ENCODE measurements around the gene MIB2. TPM values are rescaled to one million over a fixed set of nuclear protein-coding genes. Genes with fewer than 3 reads are reported as not detected.
"Not testable (repeated sequence)": the region's sequence is repeated elsewhere in the genome, so short reads cannot be mapped to it uniquely, and the experiment has no call there.

Gene MIB2
- total RNA-seq, 4 donors from 2014 or later = 50.5 to 108 (median 98.6) TPM

DNA sequence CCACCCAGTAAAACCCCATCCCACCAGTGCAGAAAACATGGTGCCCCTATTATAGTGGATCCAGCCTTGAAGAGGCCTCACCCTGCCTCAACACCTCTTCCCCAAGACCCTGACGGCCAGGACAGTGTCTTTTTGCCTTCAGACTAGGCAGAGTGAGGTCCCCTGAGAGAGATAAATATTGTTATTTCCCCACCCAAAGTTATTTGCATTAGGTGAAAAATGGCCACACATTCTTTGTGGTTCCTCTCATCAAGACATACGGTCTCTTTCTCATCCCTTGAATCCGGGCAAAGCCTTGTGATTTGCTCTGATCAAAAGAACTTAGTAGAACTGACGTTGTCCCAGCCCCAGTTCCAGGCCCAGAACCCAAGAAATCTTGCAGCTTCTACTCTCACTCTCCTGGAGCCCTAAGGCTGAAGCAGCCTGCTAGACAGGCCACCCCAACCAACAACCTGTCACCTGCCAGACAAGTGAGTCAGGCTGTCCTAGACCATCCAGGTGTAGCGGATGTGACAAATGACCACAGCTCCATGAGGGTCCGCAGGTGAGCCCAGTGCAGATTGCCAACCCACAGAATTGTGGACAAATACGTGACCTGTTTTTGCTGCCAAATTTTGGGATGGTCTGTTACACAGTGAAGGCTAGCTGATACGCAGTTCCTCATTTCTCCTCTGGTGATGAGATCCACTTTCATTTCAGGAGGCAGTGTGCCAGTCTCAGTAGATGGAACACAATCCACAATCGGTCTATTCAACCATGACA, 32.5 kb upstream of the MIB2 start:
- Histone ChIP-seq H3K27me3 (peaks cover 0 to 2% of the 10 kb centered on the region in 2 donors), H3K9me3 (no peaks in the 10 kb centered on the region), H3K4me1 (no peaks in the 10 kb centered on the region), H3K27ac (no peak overlapping the region), H3K4me3 (no peak overlapping the region), H3K36me3 (no peaks in the 10 kb centered on the region)
- TF ChIP-seq POLR2A (IDR thresholded peaks at IDR 0.05) (no peak), EP300 (IDR thresholded peaks at IDR 0.05) (no peak)
- TF ChIP-seq, protein P1, sequence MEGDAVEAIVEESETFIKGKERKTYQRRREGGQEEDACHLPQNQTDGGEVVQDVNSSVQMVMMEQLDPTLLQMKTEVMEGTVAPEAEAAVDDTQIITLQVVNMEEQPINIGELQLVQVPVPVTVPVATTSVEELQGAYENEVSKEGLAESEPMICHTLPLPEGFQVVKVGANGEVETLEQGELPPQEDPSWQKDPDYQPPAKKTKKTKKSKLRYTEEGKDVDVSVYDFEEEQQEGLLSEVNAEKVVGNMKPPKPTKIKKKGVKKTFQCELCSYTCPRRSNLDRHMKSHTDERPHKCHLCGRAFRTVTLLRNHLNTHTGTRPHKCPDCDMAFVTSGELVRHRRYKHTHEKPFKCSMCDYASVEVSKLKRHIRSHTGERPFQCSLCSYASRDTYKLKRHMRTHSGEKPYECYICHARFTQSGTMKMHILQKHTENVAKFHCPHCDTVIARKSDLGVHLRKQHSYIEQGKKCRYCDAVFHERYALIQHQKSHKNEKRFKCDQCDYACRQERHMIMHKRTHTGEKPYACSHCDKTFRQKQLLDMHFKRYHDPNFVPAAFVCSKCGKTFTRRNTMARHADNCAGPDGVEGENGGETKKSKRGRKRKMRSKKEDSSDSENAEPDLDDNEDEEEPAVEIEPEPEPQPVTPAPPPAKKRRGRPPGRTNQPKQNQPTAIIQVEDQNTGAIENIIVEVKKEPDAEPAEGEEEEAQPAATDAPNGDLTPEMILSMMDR (IDR thresholded peaks at IDR 0.05) = no peak
- DNase-seq (ENCODE audit: low spot score in 2 of 2) = no peak
- WGBS, 2 donors = 71 to 72% methylated on average over 9 of the region's 9 CpGs

DNA sequence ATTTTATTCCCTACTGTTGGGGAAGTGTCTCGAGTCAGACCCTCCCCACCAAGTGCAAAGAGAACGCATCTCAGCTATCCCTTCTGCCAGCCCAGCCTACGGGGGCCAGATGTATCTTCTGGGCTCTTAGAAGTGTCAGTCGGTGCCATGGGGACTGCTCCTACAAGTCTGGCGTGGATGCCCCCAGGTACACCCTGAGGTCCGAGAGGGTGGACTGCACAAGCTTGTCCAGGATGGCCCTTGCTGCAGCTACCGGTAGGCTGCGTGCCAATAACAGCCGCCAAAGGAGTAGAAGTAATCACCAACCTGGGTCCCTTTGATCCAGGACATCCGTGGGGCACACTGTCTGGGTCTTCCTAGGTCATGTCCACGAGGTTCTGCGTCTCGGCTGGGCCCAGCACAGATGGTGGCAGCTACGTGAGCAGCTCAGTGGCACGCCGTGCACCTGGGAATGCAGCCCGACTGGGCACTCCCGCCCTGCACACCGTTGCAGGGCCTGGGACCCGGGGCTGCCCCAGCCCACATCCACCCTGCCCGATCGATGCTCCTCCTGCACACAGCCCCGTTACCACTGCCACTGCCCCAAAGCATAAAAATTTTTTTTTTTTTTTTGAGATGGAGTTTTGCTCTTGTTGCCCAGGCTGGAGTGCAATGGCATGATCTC, 31.8 kb upstream of the MIB2 start:
- Histone ChIP-seq H3K4me1 (no peaks in the 10 kb centered on the region), H3K9me3 (no peaks in the 10 kb centered on the region), H3K4me3 (no peak overlapping the region), H3K27me3 (peaks cover 0 to 2% of the 10 kb centered on the region in 2 donors), H3K36me3 (no peaks in the 10 kb centered on the region), H3K27ac (no peak overlapping the region)
- no peak for DNase-seq (ENCODE audit: low spot score in 2 of 2)
- WGBS, 2 donors = 86 to 87% methylated on average over 14 to 23 of the region's 23 CpGs
- no peak for TF ChIP-seq POLR2A (IDR thresholded peaks at IDR 0.05)

DNA sequence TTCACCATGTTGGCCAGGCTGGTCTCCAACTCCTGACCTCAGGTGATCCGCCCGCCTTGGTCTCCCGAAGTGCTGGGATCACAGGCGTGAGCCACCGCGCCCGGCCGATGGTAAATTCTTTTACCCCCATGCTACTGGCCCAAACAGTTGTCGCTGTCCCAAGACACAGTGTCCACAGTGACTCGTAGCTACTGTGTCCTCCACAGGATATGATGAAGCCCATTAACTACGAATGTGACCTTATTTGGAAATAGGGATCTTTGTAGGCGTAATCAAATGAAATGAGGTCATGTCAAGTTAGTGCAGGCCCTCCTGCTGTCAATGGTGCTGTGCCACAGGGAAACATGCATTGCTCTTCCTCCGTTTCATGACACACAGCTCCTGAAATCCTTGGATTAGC, 23.8 kb upstream of the MIB2 start:
- no peak overlapping the region for H3K4me3 ChIP-seq
- H3K27ac ChIP-seq = no peak overlapping the region
- no peaks in the 10 kb centered on the region for H3K9me3 ChIP-seq
- H3K27me3 ChIP-seq = peaks cover 0 to 4% of the 10 kb centered on the region in 2 donors
- 88 to 90% methylated on average over 13 of the region's 13 CpGs for WGBS, 2 donors
- H3K36me3 ChIP-seq = no peaks in the 10 kb centered on the region
- no peaks in the 10 kb centered on the region for H3K4me1 ChIP-seq
- no peak for DNase-seq (ENCODE audit: low spot score in 2 of 2)
- TF ChIP-seq EP300 (IDR thresholded peaks at IDR 0.05) = no peak
- no peak for TF ChIP-seq POLR2A (IDR thresholded peaks at IDR 0.05)
- TF ChIP-seq, protein P1 (IDR thresholded peaks at IDR 0.05) = no peak

DNA sequence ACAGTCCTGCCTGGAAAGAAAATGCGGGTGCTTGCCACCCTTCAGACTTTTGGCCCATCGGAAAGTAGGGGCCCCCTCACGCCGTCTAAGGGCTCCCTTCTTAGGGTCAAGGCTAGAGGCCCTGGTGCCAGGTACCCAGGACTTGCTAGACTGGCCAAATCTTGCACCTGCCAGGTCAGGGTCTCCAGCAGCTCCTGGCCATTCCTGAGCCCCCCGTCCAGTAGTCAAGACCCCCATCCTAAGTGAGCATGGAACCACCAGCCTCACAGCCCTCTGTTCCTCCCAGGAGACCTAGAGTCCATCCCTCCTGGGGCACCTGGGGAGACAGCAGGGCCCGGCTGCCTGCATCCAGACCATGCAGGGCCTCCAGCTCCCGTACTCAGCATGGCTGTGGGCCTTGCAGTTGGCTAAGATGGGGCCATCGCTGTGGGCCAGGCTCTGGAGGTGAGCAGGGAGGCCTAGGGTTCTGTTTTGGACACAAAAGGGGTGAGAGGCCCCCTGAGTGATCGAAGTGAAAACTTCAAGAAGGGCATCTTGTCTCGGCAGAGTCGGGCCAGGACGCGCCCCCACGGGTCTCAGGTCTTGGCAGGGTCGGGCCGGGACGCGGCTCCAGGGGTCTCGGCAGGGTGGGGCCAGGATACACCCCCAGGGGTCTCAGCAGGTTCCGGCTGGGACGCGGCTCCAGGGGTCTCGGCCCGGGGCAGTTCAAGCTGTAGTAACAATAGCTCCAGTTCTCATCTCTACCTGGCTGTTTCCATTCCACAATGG, 21.3 kb upstream of the MIB2 start:
- H3K27me3 ChIP-seq = peaks cover 0 to 22% of the 10 kb centered on the region in 2 donors
- H3K36me3 ChIP-seq = no peaks in the 10 kb centered on the region
- no peak overlapping the region for H3K4me3 ChIP-seq
- WGBS, 2 donors = 78 to 81% methylated on average over 24 of the region's 24 CpGs
- no peak for DNase-seq (ENCODE audit: low spot score in 2 of 2)
- H3K27ac ChIP-seq = no peak overlapping the region
- H3K4me1 ChIP-seq = peaks cover 0 to 12% (median 0%) of the 10 kb centered on the region in 4 donors
- H3K9me3 ChIP-seq = no peaks in the 10 kb centered on the region
- TF ChIP-seq, protein P1 (IDR thresholded peaks at IDR 0.05) = no peak
- no peak for TF ChIP-seq EP300 (IDR thresholded peaks at IDR 0.05)
- TF ChIP-seq POLR2A (IDR thresholded peaks at IDR 0.05) = no peak

DNA sequence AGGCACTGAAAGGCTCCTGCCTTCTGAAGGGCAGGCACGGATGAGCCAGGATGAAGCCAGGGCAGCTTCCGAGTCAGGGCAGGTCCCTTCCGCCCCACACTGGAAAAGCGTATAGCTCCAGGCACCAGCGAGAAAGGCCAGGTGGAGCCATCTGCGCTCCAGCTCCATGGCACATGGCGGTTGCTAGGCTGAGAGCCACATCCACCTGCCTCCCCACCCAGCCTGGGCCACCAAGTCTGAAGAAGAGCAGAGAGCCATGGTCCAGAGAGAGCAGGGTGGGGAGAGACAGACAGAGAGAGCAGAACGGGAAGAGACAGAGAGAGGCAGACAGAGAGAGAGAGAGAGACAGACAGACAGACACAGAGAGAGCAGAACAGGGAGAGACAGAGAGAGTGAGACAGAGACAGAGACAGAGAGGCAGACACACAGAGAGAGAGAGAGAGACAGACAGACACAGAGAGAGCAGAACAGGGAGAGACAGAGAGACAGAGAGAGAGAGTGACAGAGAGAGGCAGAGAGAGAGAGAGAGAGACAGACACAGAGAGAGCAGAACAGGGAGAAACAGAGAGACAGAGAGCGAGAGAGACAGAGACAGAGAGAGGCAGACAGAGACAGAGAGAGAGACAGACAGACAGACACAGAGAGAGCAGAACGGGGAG, 20.6 kb upstream of the MIB2 start:
- 61 to 65% methylated on average over 7 to 9 of the region's 10 CpGs for WGBS, 2 donors

DNA sequence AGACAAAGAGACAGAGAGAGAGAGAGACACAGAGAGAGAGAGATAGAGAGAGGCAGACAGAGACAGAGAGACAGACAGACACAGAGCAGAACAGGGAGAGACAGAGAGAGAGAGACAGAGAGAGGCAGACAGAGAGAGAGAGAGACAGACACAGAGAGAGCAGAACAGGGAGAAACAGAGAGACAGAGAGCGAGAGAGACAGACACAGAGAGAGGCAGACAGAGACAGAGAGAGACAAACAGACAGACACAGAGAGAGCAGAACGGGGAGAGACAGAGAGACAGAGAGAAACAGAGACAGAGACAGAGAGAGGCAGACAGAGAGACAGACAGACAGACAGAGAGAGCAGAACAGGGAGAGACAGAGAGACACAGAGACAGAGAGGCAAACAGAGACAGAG, 20.0 kb upstream of the MIB2 start:
- not testable (repeated sequence) for H3K27ac ChIP-seq; H3K36me3 ChIP-seq; H3K9me3 ChIP-seq; H3K4me3 ChIP-seq; DNase-seq (ENCODE audit: low spot score in 2 of 2)
- Histone ChIP-seq H3K27me3 (peaks cover 0 to 26% of the 10 kb centered on the region in 2 donors), H3K4me1 (peaks cover 0 to 20% (median 3%) of the 10 kb centered on the region in 4 donors)
- 75 to 82% methylated on average over 2 of the region's 2 CpGs for WGBS, 2 donors

More for the DNA sequence above, 20.6 kb upstream of the MIB2 start:
- H3K4me1 ChIP-seq = peaks cover 0 to 17% (median 2%) of the 10 kb centered on the region in 4 donors
- DNase-seq (ENCODE audit: low spot score in 2 of 2) = no peak
- H3K27me3 ChIP-seq = peaks cover 0 to 25% of the 10 kb centered on the region in 2 donors
- H3K36me3 ChIP-seq = no peaks in the 10 kb centered on the region
- H3K27ac ChIP-seq = no peak overlapping the region
- H3K4me3 ChIP-seq = no peak overlapping the region
- TF ChIP-seq POLR2A (IDR thresholded peaks at IDR 0.05) = no peak
- H3K9me3 ChIP-seq = no peaks in the 10 kb centered on the region

Data from tibial nerve (tissue), 4 donors.